ENCODE data around the gene FAM240B.

The FAM240B gene

GRCh38 chr9:38732885-38733284, 13.0 kb upstream of the FAM240B start:
- no peaks in the 10 kb centered on the region for H3K9me3 ChIP-seq (ENCODE audit: insufficient read depth, low read length)
- H3K27ac ChIP-seq (ENCODE audit: low read depth, low read length), result no peak overlapping the region
- TF ChIP-seq, protein P1, sequence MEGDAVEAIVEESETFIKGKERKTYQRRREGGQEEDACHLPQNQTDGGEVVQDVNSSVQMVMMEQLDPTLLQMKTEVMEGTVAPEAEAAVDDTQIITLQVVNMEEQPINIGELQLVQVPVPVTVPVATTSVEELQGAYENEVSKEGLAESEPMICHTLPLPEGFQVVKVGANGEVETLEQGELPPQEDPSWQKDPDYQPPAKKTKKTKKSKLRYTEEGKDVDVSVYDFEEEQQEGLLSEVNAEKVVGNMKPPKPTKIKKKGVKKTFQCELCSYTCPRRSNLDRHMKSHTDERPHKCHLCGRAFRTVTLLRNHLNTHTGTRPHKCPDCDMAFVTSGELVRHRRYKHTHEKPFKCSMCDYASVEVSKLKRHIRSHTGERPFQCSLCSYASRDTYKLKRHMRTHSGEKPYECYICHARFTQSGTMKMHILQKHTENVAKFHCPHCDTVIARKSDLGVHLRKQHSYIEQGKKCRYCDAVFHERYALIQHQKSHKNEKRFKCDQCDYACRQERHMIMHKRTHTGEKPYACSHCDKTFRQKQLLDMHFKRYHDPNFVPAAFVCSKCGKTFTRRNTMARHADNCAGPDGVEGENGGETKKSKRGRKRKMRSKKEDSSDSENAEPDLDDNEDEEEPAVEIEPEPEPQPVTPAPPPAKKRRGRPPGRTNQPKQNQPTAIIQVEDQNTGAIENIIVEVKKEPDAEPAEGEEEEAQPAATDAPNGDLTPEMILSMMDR (IDR thresholded peaks at IDR 0.05; ENCODE audit: insufficient read depth, low read length, poor library complexity, severe bottlenecking), result no peak
- no peak for TF ChIP-seq EZH2phosphoT487 (conservative IDR thresholded peaks at IDR 0.05; ENCODE audit: low read length)
- no peak overlapping the region for H3K4me2 ChIP-seq (ENCODE audit: low read depth, low read length, poor library complexity, severe bottlenecking)
- no peak overlapping the region for H3K9ac ChIP-seq (ENCODE audit: low read length)
- no peaks in the 10 kb centered on the region for H3K36me3 ChIP-seq (ENCODE audit: low read length)
- no peak overlapping the region for H2AFZ ChIP-seq (ENCODE audit: low read depth, low read length, severe bottlenecking)
- no peaks in the 10 kb centered on the region for H3K79me2 ChIP-seq (ENCODE audit: insufficient read depth, low read length)
- no peak overlapping the region for H3K4me3 ChIP-seq (ENCODE audit: insufficient read depth, low read length, poor library complexity, severe bottlenecking)
- H3K9me2 ChIP-seq (replicated peaks; ENCODE audit: insufficient read depth, low read length), result no peaks in the 10 kb centered on the region
- no peaks in the 10 kb centered on the region for H3F3A ChIP-seq (ENCODE audit: insufficient read depth)
- no peaks in the 10 kb centered on the region for H3K27me3 ChIP-seq (ENCODE audit: low read length)
- no peaks in the 10 kb centered on the region for H4K20me1 ChIP-seq (ENCODE audit: low read depth, low read length)

DNA sequence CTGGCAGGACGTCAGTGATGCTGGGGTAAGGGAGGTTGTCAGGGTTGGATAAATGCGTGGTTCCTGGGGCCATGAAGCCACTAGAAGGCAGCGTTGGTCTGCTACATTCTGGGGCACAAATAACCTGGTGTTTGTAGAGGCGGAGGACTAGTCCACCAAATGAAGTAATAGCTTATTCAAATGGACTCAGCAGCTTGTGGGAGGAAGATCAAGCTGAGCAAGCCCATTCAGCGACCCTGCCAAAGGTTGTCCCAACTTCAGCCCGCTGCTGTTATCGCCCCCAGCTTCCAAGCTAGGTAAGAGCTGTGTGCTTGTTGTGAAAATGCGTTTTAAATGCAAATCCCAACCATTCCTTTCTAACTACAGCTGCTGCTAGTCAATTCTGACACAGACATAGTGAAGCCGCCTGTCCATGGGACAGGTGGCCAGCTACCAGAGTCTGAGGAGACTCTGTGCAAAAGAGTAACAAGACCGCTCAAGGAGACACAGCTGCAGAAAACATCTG, 7.6 kb upstream of the FAM240B start:
- Histone ChIP-seq H3K79me2 (ENCODE audit: insufficient read depth, low read length) (no peaks in the 10 kb centered on the region), H4K20me1 (ENCODE audit: low read depth, low read length) (no peaks in the 10 kb centered on the region), H3F3A (ENCODE audit: insufficient read depth) (no peaks in the 10 kb centered on the region), H3K9me3 (ENCODE audit: insufficient read depth, low read length) (no peaks in the 10 kb centered on the region), H3K4me3 (ENCODE audit: insufficient read depth, low read length, poor library complexity, severe bottlenecking) (no peak overlapping the region), H3K27ac (ENCODE audit: low read depth, low read length) (no peak overlapping the region), H3K9me2 (replicated peaks; ENCODE audit: insufficient read depth, low read length) (no peaks in the 10 kb centered on the region), H3K9ac (ENCODE audit: low read length) (no peak overlapping the region), H2AFZ (ENCODE audit: low read depth, low read length, severe bottlenecking) (no peak overlapping the region), H3K4me2 (ENCODE audit: low read depth, low read length, poor library complexity, severe bottlenecking) (no peak overlapping the region), H3K27me3 (ENCODE audit: low read length) (no peaks in the 10 kb centered on the region), H3K36me3 (ENCODE audit: low read length) (no peaks in the 10 kb centered on the region)
- TF ChIP-seq EZH2phosphoT487 (conservative IDR thresholded peaks at IDR 0.05; ENCODE audit: low read length), result no peak
- TF ChIP-seq, protein P1 (IDR thresholded peaks at IDR 0.05; ENCODE audit: insufficient read depth, low read length, poor library complexity, severe bottlenecking), result no peak

GRCh38 chr9:38724754-38725153, 4.8 kb upstream of the FAM240B start:
- Histone ChIP-seq H3K4me2 (ENCODE audit: low read depth, low read length, poor library complexity, severe bottlenecking) (no peak overlapping the region), H3K4me3 (ENCODE audit: insufficient read depth, low read length, poor library complexity, severe bottlenecking) (no peak overlapping the region), H3K9me3 (ENCODE audit: insufficient read depth, low read length) (no peaks in the 10 kb centered on the region), H3K79me2 (ENCODE audit: insufficient read depth, low read length) (no peaks in the 10 kb centered on the region), H3K36me3 (ENCODE audit: low read length) (no peaks in the 10 kb centered on the region), H3F3A (ENCODE audit: insufficient read depth) (no peaks in the 10 kb centered on the region), H3K9ac (ENCODE audit: low read length) (no peak overlapping the region), H3K27ac (ENCODE audit: low read depth, low read length) (no peak overlapping the region), H2AFZ (ENCODE audit: low read depth, low read length, severe bottlenecking) (no peak overlapping the region), H4K20me1 (ENCODE audit: low read depth, low read length) (no peaks in the 10 kb centered on the region), H3K9me2 (replicated peaks; ENCODE audit: insufficient read depth, low read length) (no peaks in the 10 kb centered on the region), H3K27me3 (ENCODE audit: low read length) (no peaks in the 10 kb centered on the region)
- no peak for TF ChIP-seq EZH2phosphoT487 (conservative IDR thresholded peaks at IDR 0.05; ENCODE audit: low read length)

GRCh38 chr9:38718148-38718547, 1.8 kb downstream of the FAM240B start:
- TF ChIP-seq EZH2phosphoT487 (conservative IDR thresholded peaks at IDR 0.05; ENCODE audit: low read length), result no peak
- TF ChIP-seq, protein P1 (IDR thresholded peaks at IDR 0.05; ENCODE audit: insufficient read depth, low read length, poor library complexity, severe bottlenecking), result no peak
- Histone ChIP-seq H3K9ac (ENCODE audit: low read length) (no peak overlapping the region), H3K36me3 (ENCODE audit: low read length) (no peaks in the 10 kb centered on the region), H3K27ac (ENCODE audit: low read depth, low read length) (no peak overlapping the region), H2AFZ (ENCODE audit: low read depth, low read length, severe bottlenecking) (no peak overlapping the region), H3K9me3 (ENCODE audit: insufficient read depth, low read length) (no peaks in the 10 kb centered on the region), H3K4me3 (ENCODE audit: insufficient read depth, low read length, poor library complexity, severe bottlenecking) (no peak overlapping the region), H4K20me1 (ENCODE audit: low read depth, low read length) (no peaks in the 10 kb centered on the region), H3K4me2 (ENCODE audit: low read depth, low read length, poor library complexity, severe bottlenecking) (no peak overlapping the region), H3F3A (ENCODE audit: insufficient read depth) (no peaks in the 10 kb centered on the region), H3K27me3 (ENCODE audit: low read length) (no peaks in the 10 kb centered on the region), H3K79me2 (ENCODE audit: insufficient read depth, low read length) (no peaks in the 10 kb centered on the region), H3K9me2 (replicated peaks; ENCODE audit: insufficient read depth, low read length) (no peaks in the 10 kb centered on the region)
